Keratinocyte (primary cell): ENCODE results near the gene PDXDC1.
"Not testable (repeated sequence)": the region's sequence is repeated elsewhere in the genome, so short reads cannot be mapped to it uniquely, and the experiment has no call there.

Experiments used
- CTCF ChIP-seq, 3 experiments: IDR thresholded peaks in 1 of 3; conservative IDR thresholded peaks in 1 of 3; optimal IDR thresholded peaks in 1 of 3; 2 replicates in 2 of 3; 3 replicates in 1 of 3; pipeline versions ENCODE3 to v1.5.1; 2011; ENCODE audit warnings: low read length in 3 of 3, mild to moderate bottlenecking in 3 of 3, moderate library complexity in 2 of 3, control low read depth in 1 of 3, inconsistent platforms in 1 of 3; ENCODE audit not compliant: insufficient read depth in 2 of 3; ENCODE audit errors: extremely low read depth in 1 of 3
- EZH2 ChIP-seq: IDR thresholded peaks from one replicate; pipeline ENCODE4 v1.6.1; 2012; ENCODE audit warnings: inconsistent platforms, mild to moderate bottlenecking, low read length, moderate library complexity

DNA sequence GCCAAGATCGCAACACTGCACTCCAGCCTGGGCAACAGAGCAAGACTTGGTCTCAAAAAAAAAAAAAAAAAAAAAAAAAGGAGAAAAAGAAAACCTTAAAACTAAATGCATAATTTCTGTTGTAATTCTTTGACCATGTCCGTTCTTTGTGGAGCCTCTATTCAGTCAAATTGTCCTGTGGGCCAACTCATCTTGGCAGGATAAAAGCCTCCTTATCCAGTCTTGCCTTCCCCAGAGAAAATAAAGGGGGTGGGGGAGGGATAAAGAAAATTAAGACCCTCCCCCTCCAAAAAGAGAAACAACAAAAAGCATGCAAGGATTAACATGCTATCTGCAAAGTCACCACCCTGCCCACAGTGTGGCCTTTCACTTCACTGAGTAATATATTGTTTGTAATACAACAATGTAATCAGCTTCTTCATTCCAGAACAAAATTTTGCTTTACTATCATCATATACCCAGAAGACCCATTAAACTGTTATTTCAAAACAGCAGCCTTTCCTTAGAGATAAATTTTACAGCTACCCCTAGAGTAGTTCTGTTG lies 124.6 kb downstream of the PDXDC1 start:
- not testable (repeated sequence) for TF ChIP-seq CTCF (optimal IDR thresholded peaks at IDR 0.05 in 1 of 3, IDR thresholded peaks at IDR 0.05 in 1 of 3, conservative IDR thresholded peaks at IDR 0.05 in 1 of 3; ENCODE audit: extremely low read depth in 1 of 3, insufficient read depth in 2 of 3, low read length in 3 of 3); EZH2
